Activated T-helper 1 cell treated with anti-CD3 and anti-CD28 coated beads, Interleukin-12 subunit alpha, Interleukin-12 subunit beta, Interleukin-2, Interleukin-4 antibody, amounts not matched to agents 30 ng/mL and 10 ng/mL and 1 ng/mL, durations not matched to agents 14 hours and 24 hours and 36 hours (primary cell): ENCODE measurements around the gene KRT222. TPM values are rescaled to one million over a fixed set of nuclear protein-coding genes. Genes with fewer than 3 reads are reported as not detected.
A peak's percentile ranks its signal among the peaks of the same experiment; 100 is the strongest.

Experiments
- DNase-seq: peaks from one replicate; pipeline ENCODE4 v3.0.0; 2021; ENCODE audit warnings: low spot score
- H3K27ac Mint-ChIP-seq: one replicate; pipeline ENCODE4 v1.8.0; 2021; ENCODE audit warnings: mild to moderate bottlenecking, mixed read lengths
- H3K27me3 Mint-ChIP-seq: one replicate; pipeline ENCODE4 v1.8.0; 2022; ENCODE audit warnings: mild to moderate bottlenecking, moderate library complexity, mixed read lengths; ENCODE audit not compliant: insufficient read depth
- H3K36me3 Mint-ChIP-seq: one replicate; pipeline ENCODE4 v1.8.0; 2021; ENCODE audit warnings: low read depth, mixed read lengths
- H3K4me1 Mint-ChIP-seq: one replicate; pipeline ENCODE4 v1.8.0; 2021; ENCODE audit warnings: low read depth, mixed read lengths
- H3K4me3 Mint-ChIP-seq: one replicate; pipeline ENCODE4 v1.8.0; 2021; ENCODE audit warnings: mild to moderate bottlenecking, moderate library complexity, mixed read lengths
- H3K9me3 Mint-ChIP-seq: one replicate; pipeline ENCODE4 v1.8.0; 2021; ENCODE audit warnings: mixed read lengths
- intact Hi-C: fragments of 100-400 bp; cut with micrococcal nuclease; formaldehyde crosslinking; loops from one replicate; pipeline ENCODE4 v1.15.1; 2024
- total RNA-seq: library from RNA; stranded (reverse); gene quantifications from 2 replicates; pipeline ENCODE4 v1.2.3, GENCODE V29; 2022

Gene KRT222
- total RNA-seq, 1 donor from 2014 or later = not detected

GRCh38 chr17:40621019-40621418, 44.0 kb downstream of the KRT222 start:
- intact Hi-C loops = loop anchor here (2.0 to 10.0 kb wide), 5 partner anchors 181 to 1044 kb away; no protein-coding TSS in a partner anchor
- Mint-ChIP-seq H3K36me3 (peaks cover 2% of the 10 kb centered on the region), H3K4me3 (no peak overlapping the region), H3K9me3 (no peaks in the 10 kb centered on the region), H3K27ac (peak overlapping the region; percentile 61), H3K27me3 (no peaks in the 10 kb centered on the region), H3K4me1 (peaks cover 77% of the 10 kb centered on the region)
- no peak for DNase-seq

GRCh38 chr17:40618754-40619625, 46.0 kb downstream of the KRT222 start:
- Mint-ChIP-seq H3K4me3 (no peak overlapping the region), H3K9me3 (no peaks in the 10 kb centered on the region), H3K27me3 (no peaks in the 10 kb centered on the region), H3K27ac (peak overlapping the region; percentile 29), H3K36me3 (no peaks in the 10 kb centered on the region), H3K4me1 (peaks cover 83% of the 10 kb centered on the region)
- intact Hi-C loops = no loop called here
- DNase-seq = no peak

- Mint-ChIP-seq H3K4me3 (no peak overlapping the region), H3K9me3 (no peaks in the 10 kb centered on the region), H3K36me3 (no peaks in the 10 kb centered on the region), H3K27ac (no peak overlapping the region), H3K27me3 (no peaks in the 10 kb centered on the region), H3K4me1 (peaks cover 87% of the 10 kb centered on the region)
- no peak for DNase-seq
- intact Hi-C loops = no loop called here
Observed at GRCh38 chr17:40617678-40618240, 47.2 kb downstream of the KRT222 start.

- no peak for DNase-seq
- Mint-ChIP-seq H3K4me3 (no peak overlapping the region), H3K36me3 (no peaks in the 10 kb centered on the region), H3K4me1 (peaks cover 86% of the 10 kb centered on the region), H3K9me3 (no peaks in the 10 kb centered on the region), H3K27me3 (peaks cover 3% of the 10 kb centered on the region), H3K27ac (peak overlapping the region; percentile 64)
- intact Hi-C loops = no loop called here
Observed at GRCh38 chr17:40616592-40616991, 48.4 kb downstream of the KRT222 start.

GRCh38 chr17:40615841-40616476, 49.0 kb downstream of the KRT222 start:
- no peak overlapping the region for H3K4me3 Mint-ChIP-seq
- H3K4me1 Mint-ChIP-seq = peaks cover 86% of the 10 kb centered on the region
- intact Hi-C loops = loop anchor here (1.0 to 2.0 kb wide), 4 partner anchors 11 to 53 kb away; no protein-coding TSS in a partner anchor
- no peak for DNase-seq
- H3K9me3 Mint-ChIP-seq = no peaks in the 10 kb centered on the region
- H3K27me3 Mint-ChIP-seq = peaks cover 3% of the 10 kb centered on the region
- no peaks in the 10 kb centered on the region for H3K36me3 Mint-ChIP-seq
- peak overlapping the region; percentile 95 for H3K27ac Mint-ChIP-seq

GRCh38 chr17:40615068-40615840, 49.7 kb downstream of the KRT222 start:
- intact Hi-C loops = loop anchor here (1.0 to 2.0 kb wide), 4 partner anchors 10 to 52 kb away; no protein-coding TSS in a partner anchor
- Mint-ChIP-seq H3K27me3 (peaks cover 3% of the 10 kb centered on the region), H3K36me3 (no peaks in the 10 kb centered on the region), H3K4me1 (peaks cover 84% of the 10 kb centered on the region), H3K27ac (peak overlapping the region; percentile 95), H3K4me3 (peak overlapping the region; percentile 38), H3K9me3 (no peaks in the 10 kb centered on the region)
- DNase-seq = peak; percentile 30

GRCh38 chr17:40614431-40615067, 50.4 kb downstream of the KRT222 start:
- H3K27ac Mint-ChIP-seq = peak overlapping the region; percentile 95
- DNase-seq = no peak
- intact Hi-C loops = loop anchor here (1.0 to 2.0 kb wide), 4 partner anchors 9 to 51 kb away; no protein-coding TSS in a partner anchor
- H3K36me3 Mint-ChIP-seq = no peaks in the 10 kb centered on the region
- peaks cover 86% of the 10 kb centered on the region for H3K4me1 Mint-ChIP-seq
- H3K4me3 Mint-ChIP-seq = peak overlapping the region; percentile 35
- no peaks in the 10 kb centered on the region for H3K9me3 Mint-ChIP-seq
- peaks cover 3% of the 10 kb centered on the region for H3K27me3 Mint-ChIP-seq

- peaks cover 90% of the 10 kb centered on the region for H3K4me1 Mint-ChIP-seq
- H3K27ac Mint-ChIP-seq = peak overlapping the region; percentile 84
- no peaks in the 10 kb centered on the region for H3K9me3 Mint-ChIP-seq
- H3K27me3 Mint-ChIP-seq = peaks cover 3% of the 10 kb centered on the region
- H3K4me3 Mint-ChIP-seq = peak overlapping the region; percentile 76
- no peak for DNase-seq
- intact Hi-C loops = loop anchor here (2.0 kb wide), 2 partner anchors 15 to 37 kb away; no protein-coding TSS in a partner anchor
- no peaks in the 10 kb centered on the region for H3K36me3 Mint-ChIP-seq
Observed at GRCh38 chr17:40613467-40614154, 51.4 kb downstream of the KRT222 start.

- Mint-ChIP-seq H3K4me3 (peak overlapping the region; percentile 76), H3K27ac (peak overlapping the region; percentile 84), H3K9me3 (no peaks in the 10 kb centered on the region), H3K27me3 (peaks cover 3% of the 10 kb centered on the region), H3K36me3 (no peaks in the 10 kb centered on the region), H3K4me1 (peaks cover 95% of the 10 kb centered on the region)
- no peak for DNase-seq
- intact Hi-C loops = no loop called here
Observed at GRCh38 chr17:40612599-40613244, 52.3 kb downstream of the KRT222 start.

- H3K36me3 Mint-ChIP-seq = no peaks in the 10 kb centered on the region
- peaks cover 96% of the 10 kb centered on the region for H3K4me1 Mint-ChIP-seq
- no peak for DNase-seq
- H3K9me3 Mint-ChIP-seq = no peaks in the 10 kb centered on the region
- peak overlapping the region; percentile 74 for H3K27ac Mint-ChIP-seq
- peaks cover 3% of the 10 kb centered on the region for H3K27me3 Mint-ChIP-seq
- H3K4me3 Mint-ChIP-seq = peak overlapping the region; percentile 30
- intact Hi-C loops = no loop called here
Observed at GRCh38 chr17:40611840-40612474, 53.0 kb downstream of the KRT222 start.

- intact Hi-C loops = no loop called here
- no peak overlapping the region for H3K4me3 Mint-ChIP-seq
- H3K9me3 Mint-ChIP-seq = no peaks in the 10 kb centered on the region
- H3K27ac Mint-ChIP-seq = peak overlapping the region; percentile 55
- peaks cover 95% of the 10 kb centered on the region for H3K4me1 Mint-ChIP-seq
- DNase-seq = no peak
- H3K36me3 Mint-ChIP-seq = no peaks in the 10 kb centered on the region
- H3K27me3 Mint-ChIP-seq = peaks cover 3% of the 10 kb centered on the region
Observed at GRCh38 chr17:40610359-40610758, 54.6 kb downstream of the KRT222 start.
